Fibroblast of pulmonary artery (primary cell): ENCODE results near the gene GBF1.

Experiments used
- DNase-seq: peaks from one replicate; pipeline ENCODE4 v3.0.0-alpha.2; 2010; ENCODE audit warnings: low read depth
- H3K4me3 ChIP-seq: replicated peaks from 2 replicates; pipeline ENCODE4 v1.5.1; 2011; ENCODE audit warnings: low read depth, mild to moderate bottlenecking, control low read depth, low read length, moderate library complexity
- TF ChIP-seq, protein P1 (sequence below): IDR thresholded peaks from 2 replicates; pipeline ENCODE4 v1.5.1; 2011; ENCODE audit warnings: mild to moderate bottlenecking, control low read depth, low read length, inconsistent platforms; ENCODE audit errors: missing control alignments

GBF1 gene

DNA sequence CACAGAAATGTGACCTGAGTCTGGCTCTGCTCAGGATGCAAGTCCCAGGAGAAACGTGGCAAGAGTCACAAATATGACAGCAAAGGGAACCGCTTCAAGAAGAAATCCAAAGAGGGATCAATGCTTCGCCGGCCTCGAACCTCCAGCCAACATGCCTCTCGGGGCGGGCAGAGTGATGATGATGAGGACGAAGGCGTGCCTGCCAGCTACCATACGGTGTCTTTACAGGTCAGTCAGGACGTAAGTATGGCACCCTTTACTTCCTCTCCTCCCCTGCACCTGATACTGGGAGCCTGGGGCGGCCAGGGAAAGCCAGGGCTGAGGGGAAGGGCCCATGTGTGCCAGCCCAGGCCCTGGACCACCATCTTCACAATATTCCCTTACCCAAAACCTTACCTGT lies 131.6 kb downstream of the GBF1 start:
- TF ChIP-seq, protein P1, sequence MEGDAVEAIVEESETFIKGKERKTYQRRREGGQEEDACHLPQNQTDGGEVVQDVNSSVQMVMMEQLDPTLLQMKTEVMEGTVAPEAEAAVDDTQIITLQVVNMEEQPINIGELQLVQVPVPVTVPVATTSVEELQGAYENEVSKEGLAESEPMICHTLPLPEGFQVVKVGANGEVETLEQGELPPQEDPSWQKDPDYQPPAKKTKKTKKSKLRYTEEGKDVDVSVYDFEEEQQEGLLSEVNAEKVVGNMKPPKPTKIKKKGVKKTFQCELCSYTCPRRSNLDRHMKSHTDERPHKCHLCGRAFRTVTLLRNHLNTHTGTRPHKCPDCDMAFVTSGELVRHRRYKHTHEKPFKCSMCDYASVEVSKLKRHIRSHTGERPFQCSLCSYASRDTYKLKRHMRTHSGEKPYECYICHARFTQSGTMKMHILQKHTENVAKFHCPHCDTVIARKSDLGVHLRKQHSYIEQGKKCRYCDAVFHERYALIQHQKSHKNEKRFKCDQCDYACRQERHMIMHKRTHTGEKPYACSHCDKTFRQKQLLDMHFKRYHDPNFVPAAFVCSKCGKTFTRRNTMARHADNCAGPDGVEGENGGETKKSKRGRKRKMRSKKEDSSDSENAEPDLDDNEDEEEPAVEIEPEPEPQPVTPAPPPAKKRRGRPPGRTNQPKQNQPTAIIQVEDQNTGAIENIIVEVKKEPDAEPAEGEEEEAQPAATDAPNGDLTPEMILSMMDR = no peak
- no peak for DNase-seq
- no peak overlapping the region for H3K4me3 ChIP-seq

DNA sequence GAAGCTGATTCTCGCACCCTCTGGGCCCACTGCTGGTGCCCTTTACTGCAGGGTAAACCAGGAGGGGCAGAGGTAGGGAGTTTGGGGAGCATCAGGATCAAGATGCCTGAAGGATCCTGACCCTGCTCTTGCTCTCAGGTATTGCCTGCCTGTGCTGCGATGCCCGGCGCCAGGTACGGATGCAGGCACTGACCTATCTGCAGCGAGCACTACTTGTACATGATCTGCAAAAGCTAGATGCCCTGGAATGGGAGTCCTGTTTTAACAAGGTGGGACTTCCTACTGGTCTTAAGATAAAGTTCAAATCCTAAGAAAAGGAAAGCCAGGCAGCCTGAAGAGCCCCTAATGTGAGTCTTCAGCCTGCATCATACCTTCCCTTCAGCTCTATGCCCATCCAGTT lies 134.1 kb downstream of the GBF1 start:
- H3K4me3 ChIP-seq = no peak overlapping the region
- TF ChIP-seq, protein P1 = no peak
- DNase-seq = no peak

DNA sequence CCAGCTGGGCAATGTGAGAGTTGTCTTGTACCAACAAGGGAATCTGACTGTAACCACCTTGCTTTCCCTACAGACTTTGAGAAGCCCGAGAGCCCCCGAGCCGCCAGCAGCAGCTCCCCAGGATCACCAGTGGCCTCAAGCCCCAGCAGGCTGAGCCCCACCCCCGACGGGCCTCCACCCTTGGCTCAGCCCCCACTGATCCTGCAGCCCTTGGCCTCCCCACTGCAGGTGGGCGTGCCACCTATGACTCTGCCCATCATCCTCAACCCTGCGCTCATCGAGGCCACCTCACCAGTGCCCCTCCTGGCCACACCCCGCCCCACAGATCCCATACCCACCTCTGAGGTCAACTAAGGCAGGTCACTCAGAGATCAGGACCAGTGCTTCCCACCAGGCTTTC lies 136.7 kb downstream of the GBF1 start:
- no peak overlapping the region for H3K4me3 ChIP-seq
- TF ChIP-seq, protein P1 = no peak
- DNase-seq = no peak

GRCh38 chr10:102382871-102383270 lies 137.5 kb downstream of the GBF1 start:
- H3K4me3 ChIP-seq = no peak overlapping the region
- TF ChIP-seq, protein P1 = no peak
- DNase-seq = no peak

DNA sequence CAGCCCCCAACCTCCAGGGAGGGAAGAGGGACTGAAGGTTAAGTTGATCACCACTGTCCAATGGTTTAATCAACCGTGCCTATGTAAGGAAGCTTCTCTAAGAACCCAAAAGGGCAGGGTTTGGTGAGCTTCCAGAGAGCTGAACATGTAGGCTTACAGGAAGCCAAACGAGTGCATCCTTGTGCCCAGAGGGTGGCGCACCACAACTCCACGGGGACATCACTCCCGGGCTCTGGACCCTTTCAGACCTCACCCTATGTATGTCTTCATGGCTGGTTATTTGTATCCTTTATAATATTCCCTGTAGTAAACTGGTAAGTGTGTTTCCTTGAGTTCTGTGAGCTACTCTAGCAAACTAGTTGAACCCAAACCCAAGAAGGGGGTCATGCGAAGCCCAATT lies 138.7 kb downstream of the GBF1 start:
- TF ChIP-seq, protein P1 = peak; percentile 37
- peak; percentile 42 for DNase-seq
- H3K4me3 ChIP-seq = no peak overlapping the region

GRCh38 chr10:102384606-102385429 lies 139.5 kb downstream of the GBF1 start:
- TF ChIP-seq, protein P1 = no peak
- no peak overlapping the region for H3K4me3 ChIP-seq
- peak; percentile 70 for DNase-seq

GRCh38 chr10:102389894-102390293 lies 144.6 kb downstream of the GBF1 start:
- no peak for DNase-seq
- TF ChIP-seq, protein P1 = no peak
- no peak overlapping the region for H3K4me3 ChIP-seq
